GM12873 (cell line): ENCODE measurements around the gene C19orf53.

ENCODE experiments used
- CTCF ChIP-seq: IDR thresholded peaks from 2 replicates; pipeline ENCODE4 v1.5.1; 2012; ENCODE audit warnings: low read depth, mild to moderate bottlenecking, moderate library complexity, low read length, control low read depth; ENCODE audit not compliant: insufficient read depth; ENCODE audit errors: missing control alignments

The C19orf53 gene

GRCh38 chr19:13764821-13765394, 9.3 kb upstream of the C19orf53 start:
- no peak for TF ChIP-seq CTCF

GRCh38 chr19:13765395-13766094, 8.7 kb upstream of the C19orf53 start:
- no peak for TF ChIP-seq CTCF

- TF ChIP-seq CTCF: no peak
These were observed 8.2 kb upstream of the C19orf53 start for GRCh38 chr19:13766095-13766481.

GRCh38 chr19:13768510-13768909, 5.7 kb upstream of the C19orf53 start:
- TF ChIP-seq CTCF: no peak

- TF ChIP-seq CTCF: no peak
These were observed 4.1 kb upstream of the C19orf53 start for GRCh38 chr19:13770013-13770635.

- no peak for TF ChIP-seq CTCF
These were observed 4.1 kb downstream of the C19orf53 start for GRCh38 chr19:13778398-13778797.

GRCh38 chr19:13778847-13779246, 4.6 kb downstream of the C19orf53 start:
- no peak for TF ChIP-seq CTCF
